Renal cortex interstitium (tissue), 11 donors: ENCODE measurements around the gene TMPO. TPM values are rescaled to one million over a fixed set of nuclear protein-coding genes. Genes with fewer than 3 reads are reported as not detected.
"Not testable (repeated sequence)": the region's sequence is repeated elsewhere in the genome, so short reads cannot be mapped to it uniquely, and the experiment has no call there.

Source experiments
- DNase-seq, 11 donors: peaks; one replicate each; pipeline ENCODE4 v3.0.0-alpha.2; 2013; ENCODE audit warnings: low read depth in 9 of 11, low spot score in 4 of 11; ENCODE audit errors: extremely low read depth in 1 of 11
- polyA plus RNA-seq, 3 donors: library from polyadenylated mRNA; unstranded; fragments of 120-200 nt; gene quantifications; one replicate each; pipeline ENCODE4 v1.2.1, GENCODE V29; 2013; ENCODE audit not compliant: insufficient read length in 3 of 3

Gene TMPO
- polyA plus RNA-seq, 3 donors: 178 to 232 (median 206) TPM

GRCh38 chr12:98551787-98552186, 36.4 kb downstream of the TMPO start:
- DNase-seq: no peak

DNA sequence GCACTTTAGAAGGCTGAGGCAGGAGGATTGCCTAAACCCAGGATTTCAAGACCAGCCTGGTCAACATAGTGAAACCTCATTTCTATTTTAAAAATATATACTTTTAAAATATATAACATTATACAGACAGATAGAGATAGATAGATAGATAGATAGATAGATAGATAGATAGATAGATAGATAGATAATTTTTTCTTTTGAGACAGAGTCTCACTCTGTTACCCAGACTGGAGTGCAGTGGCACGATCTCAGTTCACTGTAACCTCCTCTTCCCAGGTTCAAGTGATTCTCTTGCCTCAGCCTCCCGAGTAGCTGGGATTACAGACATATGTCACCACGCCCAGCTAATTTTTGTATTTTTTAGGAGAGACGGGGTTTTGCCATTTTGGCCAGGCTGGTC, 42.7 kb downstream of the TMPO start:
- not testable (repeated sequence) for DNase-seq

DNA sequence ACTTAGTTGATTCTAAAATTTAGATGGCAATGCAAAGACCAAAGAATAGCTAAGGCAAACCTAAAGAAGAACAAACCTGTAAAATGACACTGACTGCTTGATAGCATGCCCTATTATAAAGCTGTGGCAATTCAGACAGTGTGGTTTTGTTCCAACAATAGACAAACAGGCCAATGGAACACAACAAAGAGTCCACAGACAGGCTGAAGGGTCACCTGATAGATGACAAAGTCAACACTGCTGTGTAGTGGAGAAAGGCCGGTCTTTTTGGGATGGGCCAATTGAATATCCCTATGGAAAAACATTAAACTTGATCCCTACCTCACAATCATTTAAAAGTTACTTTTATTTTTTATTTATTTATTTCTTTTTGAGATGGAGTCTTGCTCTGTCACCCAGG, 44.3 kb downstream of the TMPO start:
- DNase-seq: no peak

DNA sequence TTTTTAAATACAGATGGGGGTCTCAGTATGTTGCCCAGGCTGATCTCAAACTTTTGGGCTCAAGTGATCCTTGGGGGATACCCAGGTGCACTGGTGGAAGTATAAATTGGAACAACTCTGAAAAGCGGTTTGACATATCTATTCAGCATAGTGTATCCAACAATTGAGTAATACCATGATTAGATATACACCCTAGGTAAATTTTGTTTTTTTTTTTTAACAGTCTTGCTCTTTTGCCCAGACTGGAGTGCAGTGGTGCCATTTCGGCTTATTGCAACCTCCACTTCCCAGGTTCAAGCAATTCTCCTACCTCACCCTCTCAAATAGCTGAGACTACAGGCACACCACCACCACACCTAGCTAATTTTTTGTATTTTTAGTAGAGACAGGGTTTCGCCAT, 46.5 kb downstream of the TMPO start:
- no peak for DNase-seq

- DNase-seq: no peak
Observed at GRCh38 chr12:98572010-98572409, 56.6 kb downstream of the TMPO start.

GRCh38 chr12:98574110-98574509, 58.7 kb downstream of the TMPO start:
- DNase-seq: no peak

DNA sequence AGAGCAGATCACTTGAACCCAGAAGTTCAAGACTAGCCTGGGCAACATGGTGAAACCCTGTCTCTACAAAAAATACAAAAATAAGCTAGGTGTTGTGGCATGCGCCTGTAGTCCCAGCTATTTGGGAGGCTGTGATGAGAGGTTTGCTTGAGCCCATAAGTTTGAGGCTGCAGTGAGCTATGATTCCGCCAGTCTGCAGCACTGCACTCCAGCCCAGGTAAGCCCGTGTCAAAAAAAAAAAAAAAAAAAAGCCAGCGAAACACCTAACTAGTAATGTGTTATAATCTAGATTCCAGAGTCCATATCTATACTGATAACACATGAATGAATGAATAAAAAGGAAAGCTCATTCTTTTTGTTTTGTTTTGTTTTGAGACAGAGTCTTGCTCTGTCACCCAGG, 59.6 kb downstream of the TMPO start:
- no peak for DNase-seq

DNA sequence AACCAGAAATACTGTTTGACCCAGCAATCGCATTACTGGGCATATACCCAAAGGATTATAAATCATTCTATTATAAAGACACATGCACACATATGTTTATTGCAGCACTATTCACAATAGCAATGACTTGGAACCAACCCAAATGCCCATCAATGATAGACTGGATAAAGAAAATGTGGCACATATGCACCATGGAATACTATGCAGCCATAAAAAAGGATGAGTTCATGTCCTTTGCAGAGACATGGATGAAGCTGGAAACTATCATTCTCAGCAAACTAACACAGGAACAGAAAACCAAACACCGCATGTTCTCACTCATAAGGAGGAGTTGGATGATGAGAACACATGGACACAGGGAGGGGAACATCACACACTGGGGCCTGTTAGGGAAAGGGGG, 61.4 kb downstream of the TMPO start:
- not testable (repeated sequence) for DNase-seq

DNA sequence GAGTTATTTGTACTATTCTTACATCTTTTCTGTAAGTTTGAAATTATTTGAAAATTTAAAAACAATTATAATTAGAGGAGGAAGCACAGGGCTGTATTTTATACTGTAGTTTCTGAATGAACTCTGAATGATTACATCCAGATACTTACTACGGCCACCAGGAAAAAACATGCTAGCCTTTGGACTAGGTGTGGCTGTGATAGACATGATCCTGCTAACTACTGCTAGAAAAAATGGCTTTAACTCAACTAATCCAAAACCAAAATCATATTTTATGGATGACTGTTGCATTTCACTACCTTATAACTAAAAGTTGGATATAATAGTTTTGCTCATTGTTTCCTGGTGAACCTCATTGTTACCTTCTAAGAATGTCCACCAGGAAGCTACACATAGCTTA, 63.0 kb downstream of the TMPO start:
- no peak for DNase-seq

GRCh38 chr12:98578821-98579220, 63.4 kb downstream of the TMPO start:
- DNase-seq: no peak

GRCh38 chr12:98579347-98579746, 64.0 kb downstream of the TMPO start:
- no peak for DNase-seq

GRCh38 chr12:98579835-98580234, 64.4 kb downstream of the TMPO start:
- no peak for DNase-seq

GRCh38 chr12:98580695-98581094, 65.3 kb downstream of the TMPO start:
- DNase-seq: no peak

- no peak for DNase-seq
Observed at GRCh38 chr12:98581101-98581500, 65.7 kb downstream of the TMPO start.

- DNase-seq: no peak
Observed at GRCh38 chr12:98582093-98582492, 66.7 kb downstream of the TMPO start.

DNA sequence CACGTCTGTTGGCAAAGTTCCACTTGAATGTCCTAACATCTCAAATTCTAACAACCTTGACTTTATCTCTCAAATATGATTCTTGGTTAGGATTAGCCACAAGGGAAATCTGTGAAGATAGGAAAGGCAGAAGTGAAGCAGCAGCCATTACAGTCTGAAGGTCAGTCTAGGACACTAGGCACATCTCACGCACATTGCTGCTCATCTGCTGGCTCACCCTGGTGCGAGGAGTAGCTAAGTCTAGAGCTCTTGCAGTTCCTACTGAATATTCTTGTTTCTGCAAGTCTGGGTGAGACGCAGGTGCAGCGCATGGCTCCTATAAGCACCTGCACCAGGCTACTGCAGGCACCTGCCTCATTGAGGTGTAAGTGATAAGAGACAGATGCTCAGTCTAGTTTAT, 71.7 kb downstream of the TMPO start:
- no peak for DNase-seq

DNA sequence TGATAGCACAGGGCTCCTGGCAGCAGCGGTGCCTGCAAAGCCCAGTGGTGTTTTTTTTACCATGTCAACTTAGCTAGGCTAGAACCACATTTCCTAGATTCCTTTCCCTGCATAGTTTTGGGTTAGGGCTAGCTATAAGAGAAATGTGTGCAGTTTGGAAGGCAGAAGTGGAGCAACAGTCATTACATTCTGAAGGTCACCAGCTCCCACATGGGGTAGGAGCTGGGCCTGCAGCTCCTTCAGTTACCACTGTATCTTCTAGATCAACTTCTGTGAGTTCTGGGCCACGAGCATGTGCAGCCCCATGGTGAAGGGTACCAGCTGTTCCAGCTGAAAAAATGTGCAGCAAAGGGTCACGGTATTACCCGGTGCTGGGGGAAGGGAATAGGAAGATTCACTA, 75.8 kb downstream of the TMPO start:
- no peak for DNase-seq

DNA sequence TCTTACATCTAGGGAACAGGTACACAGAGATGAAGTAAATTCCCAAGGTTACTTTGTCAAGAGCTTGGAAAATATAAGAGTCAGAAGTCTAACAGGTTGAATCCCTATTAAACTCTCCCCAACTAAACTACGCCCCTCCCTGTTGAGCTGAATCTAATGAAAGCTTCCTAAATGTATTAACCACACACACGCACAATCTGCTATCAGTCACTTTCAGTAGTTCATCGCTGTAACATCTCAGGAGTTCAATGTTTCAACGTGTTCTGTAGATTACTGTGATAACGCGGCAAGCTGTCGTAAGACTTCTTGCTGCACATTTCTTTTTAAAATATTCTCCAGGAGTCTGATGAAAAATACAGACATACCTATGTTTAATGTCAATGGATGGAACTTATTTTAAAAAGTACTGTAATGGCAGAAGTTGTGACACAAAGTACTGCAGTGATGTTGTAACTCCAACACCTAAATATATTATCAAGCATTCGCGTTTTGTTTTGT, 77.5 kb downstream of the TMPO start:
- no peak for DNase-seq

DNA sequence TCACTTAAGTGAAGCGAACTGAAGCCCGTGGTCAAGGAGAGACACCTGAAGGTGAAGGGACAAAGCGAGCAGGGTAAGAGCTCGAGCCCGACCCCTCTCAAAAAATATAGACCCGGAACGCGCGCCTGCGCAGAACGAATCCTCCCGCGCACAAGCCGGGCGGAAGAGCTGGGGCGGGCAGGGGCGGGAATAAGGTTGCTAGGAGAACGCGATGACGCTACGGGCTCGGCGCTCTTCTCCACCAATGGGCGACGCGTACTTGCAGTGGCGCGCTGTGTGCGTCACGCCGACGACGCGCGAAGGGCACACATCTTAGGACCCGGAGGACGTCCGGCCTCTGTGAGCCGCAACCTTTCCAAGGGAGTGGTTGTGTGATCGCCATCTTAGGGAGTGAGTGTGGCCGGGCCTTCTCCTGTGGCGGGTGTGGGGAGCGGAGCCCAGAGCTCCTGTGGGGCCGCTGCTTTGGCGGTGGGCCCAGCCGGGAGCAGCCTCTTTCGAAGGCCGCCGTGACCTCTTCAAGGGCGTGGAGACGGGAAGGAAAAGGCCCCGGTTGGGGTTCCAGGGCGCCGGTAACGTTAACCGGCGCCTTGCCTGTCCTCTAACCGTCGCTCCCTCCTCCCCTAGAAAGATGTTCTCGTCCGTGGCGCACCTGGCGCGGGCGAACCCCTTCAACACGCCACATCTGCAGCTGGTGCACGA, 78.1 kb downstream of the TMPO start, which contains the start of gene SLC25A3:
Gene SLC25A3, plus strand, starts transcription at position 336 of the 699 bp plus-strand sequence. Its CDS starts 293 bp downstream, at position 629.
- peak; percentile 91 to 97 (median 96) for DNase-seq

- DNase-seq: peak in 2 of 11 donors; percentile 21 to 22
Observed at GRCh38 chr12:98594050-98594835, 78.9 kb downstream of the TMPO start.
